Measurements from ENCODE around the gene CERT1. TPM values are rescaled to one million over a fixed set of nuclear protein-coding genes. Genes with fewer than 3 reads are reported as not detected.
"Not testable (repeated sequence)": the region's sequence is repeated elsewhere in the genome, so short reads cannot be mapped to it uniquely, and the experiment has no call there.

The CERT1 gene
- total RNA-seq, 4 donors from 2014 or later = 36.9 to 65.8 (median 43.0) TPM

DNA sequence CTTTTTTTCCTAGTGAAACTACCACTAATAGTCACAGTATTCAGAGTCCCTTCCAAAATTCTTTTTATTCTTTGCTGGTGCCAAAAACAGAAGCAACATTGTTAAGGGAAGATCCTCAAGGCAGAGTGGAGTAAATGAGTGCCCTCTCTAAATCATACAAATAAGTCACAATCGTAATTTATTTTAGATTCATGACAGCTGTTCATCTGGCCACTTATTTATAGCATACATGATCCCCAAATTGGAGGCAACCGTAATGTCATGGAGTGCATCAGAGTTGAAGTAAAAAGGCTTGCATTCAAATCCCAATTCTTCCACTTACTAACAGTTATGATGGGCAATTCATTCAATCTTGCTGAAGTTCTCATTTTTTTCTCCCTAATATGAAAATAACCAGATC, 33.7 kb upstream of the CERT1 start:
- Histone ChIP-seq H3K27ac (no peak overlapping the region), H3K36me3 (no peaks in the 10 kb centered on the region), H3K9me3 (no peaks in the 10 kb centered on the region), H3K4me3 (no peak overlapping the region), H3K4me1 (no peaks in the 10 kb centered on the region), H3K27me3 (peaks cover 0 to 3% of the 10 kb centered on the region in 2 donors)
- no peak for TF ChIP-seq POLR2A (IDR thresholded peaks at IDR 0.05)
- TF ChIP-seq, protein P1, sequence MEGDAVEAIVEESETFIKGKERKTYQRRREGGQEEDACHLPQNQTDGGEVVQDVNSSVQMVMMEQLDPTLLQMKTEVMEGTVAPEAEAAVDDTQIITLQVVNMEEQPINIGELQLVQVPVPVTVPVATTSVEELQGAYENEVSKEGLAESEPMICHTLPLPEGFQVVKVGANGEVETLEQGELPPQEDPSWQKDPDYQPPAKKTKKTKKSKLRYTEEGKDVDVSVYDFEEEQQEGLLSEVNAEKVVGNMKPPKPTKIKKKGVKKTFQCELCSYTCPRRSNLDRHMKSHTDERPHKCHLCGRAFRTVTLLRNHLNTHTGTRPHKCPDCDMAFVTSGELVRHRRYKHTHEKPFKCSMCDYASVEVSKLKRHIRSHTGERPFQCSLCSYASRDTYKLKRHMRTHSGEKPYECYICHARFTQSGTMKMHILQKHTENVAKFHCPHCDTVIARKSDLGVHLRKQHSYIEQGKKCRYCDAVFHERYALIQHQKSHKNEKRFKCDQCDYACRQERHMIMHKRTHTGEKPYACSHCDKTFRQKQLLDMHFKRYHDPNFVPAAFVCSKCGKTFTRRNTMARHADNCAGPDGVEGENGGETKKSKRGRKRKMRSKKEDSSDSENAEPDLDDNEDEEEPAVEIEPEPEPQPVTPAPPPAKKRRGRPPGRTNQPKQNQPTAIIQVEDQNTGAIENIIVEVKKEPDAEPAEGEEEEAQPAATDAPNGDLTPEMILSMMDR (IDR thresholded peaks at IDR 0.05) = no peak
- intact Hi-C loops (cut with DNase I; ENCODE audit: low total_unique reads) = no loop called here
- no peak for DNase-seq

DNA sequence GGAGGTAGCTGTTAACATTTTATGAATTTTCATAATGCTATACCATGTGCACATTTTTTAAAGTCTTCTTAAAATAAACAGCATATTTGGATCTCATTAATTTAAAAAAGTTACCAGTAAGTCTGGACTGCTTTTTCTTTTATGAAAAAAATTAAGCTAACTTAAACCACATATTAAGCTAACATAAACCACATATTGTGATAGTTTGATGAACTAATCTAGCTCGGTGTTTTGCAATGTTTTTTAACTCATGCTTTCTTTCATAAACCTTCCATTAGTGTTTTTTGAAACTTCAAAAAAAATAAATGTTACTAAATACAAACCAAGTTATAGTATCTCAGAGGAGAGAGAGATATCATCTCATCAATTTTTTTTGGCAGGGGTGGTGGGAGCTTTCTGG, 26.8 kb upstream of the CERT1 start:
- H3K4me1 ChIP-seq = no peaks in the 10 kb centered on the region
- no peaks in the 10 kb centered on the region for H3K36me3 ChIP-seq
- no peak for DNase-seq
- H3K27me3 ChIP-seq = no peaks in the 10 kb centered on the region
- intact Hi-C loops (cut with DNase I; ENCODE audit: low total_unique reads) = no loop called here
- TF ChIP-seq, protein P1 (IDR thresholded peaks at IDR 0.05) = no peak
- no peak for TF ChIP-seq POLR2A (IDR thresholded peaks at IDR 0.05)
- H3K9me3 ChIP-seq = no peaks in the 10 kb centered on the region
- no peak overlapping the region for H3K27ac ChIP-seq
- H3K4me3 ChIP-seq = no peak overlapping the region

DNA sequence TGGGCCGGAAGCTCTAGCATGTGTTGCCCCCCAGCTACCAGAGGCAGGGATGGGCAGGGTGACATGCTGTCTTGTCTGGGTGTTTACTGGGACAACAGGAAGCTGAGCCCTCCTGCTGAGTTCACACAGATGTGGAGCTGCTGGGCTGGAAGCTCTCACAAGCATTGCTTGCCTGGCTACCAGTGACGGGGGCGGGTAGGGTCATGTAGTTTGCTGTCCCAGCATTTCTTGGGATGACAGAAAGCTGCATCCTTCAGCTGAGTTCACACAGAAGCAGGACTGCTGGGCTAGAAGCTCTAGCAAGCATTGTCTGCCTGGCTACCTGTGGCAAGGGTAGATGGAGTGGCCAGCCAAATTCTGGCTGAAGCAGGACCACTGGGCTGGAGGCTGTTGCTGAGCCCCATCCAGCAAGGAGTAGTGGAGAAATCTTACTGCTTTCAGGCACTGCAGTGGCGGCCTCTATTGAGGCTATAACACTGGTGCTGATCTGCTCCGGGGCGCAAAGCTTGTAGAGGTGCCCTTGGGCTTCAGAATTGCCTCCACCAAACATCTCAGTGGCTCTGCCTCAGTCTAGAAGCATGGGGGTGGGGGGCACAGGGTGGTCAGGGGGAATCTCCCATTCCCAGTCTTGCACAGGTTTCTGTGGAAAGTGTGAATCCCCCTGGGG, 25.4 kb upstream of the CERT1 start:
- H3K36me3 ChIP-seq = no peaks in the 10 kb centered on the region
- no peak overlapping the region for H3K4me3 ChIP-seq
- H3K4me1 ChIP-seq = no peaks in the 10 kb centered on the region
- TF ChIP-seq, protein P1 (IDR thresholded peaks at IDR 0.05) = no peak
- TF ChIP-seq POLR2A (IDR thresholded peaks at IDR 0.05) = no peak
- intact Hi-C loops (cut with DNase I; ENCODE audit: low total_unique reads) = no loop called here
- no peaks in the 10 kb centered on the region for H3K9me3 ChIP-seq
- H3K27ac ChIP-seq = no peak overlapping the region
- H3K27me3 ChIP-seq = no peaks in the 10 kb centered on the region
- no peak for DNase-seq

- no peaks in the 10 kb centered on the region for H3K36me3 ChIP-seq
- no peaks in the 10 kb centered on the region for H3K4me1 ChIP-seq
- H3K4me3 ChIP-seq = no peak overlapping the region
- DNase-seq = no peak
- no peaks in the 10 kb centered on the region for H3K9me3 ChIP-seq
- H3K27ac ChIP-seq = no peak overlapping the region
- no peak for TF ChIP-seq POLR2A (IDR thresholded peaks at IDR 0.05)
- TF ChIP-seq, protein P1 (IDR thresholded peaks at IDR 0.05) = no peak
- intact Hi-C loops (cut with DNase I; ENCODE audit: low total_unique reads) = no loop called here
- H3K27me3 ChIP-seq = no peaks in the 10 kb centered on the region
Measured at GRCh38 chr5:75536147-75536546, 24.7 kb upstream of the CERT1 start.

DNA sequence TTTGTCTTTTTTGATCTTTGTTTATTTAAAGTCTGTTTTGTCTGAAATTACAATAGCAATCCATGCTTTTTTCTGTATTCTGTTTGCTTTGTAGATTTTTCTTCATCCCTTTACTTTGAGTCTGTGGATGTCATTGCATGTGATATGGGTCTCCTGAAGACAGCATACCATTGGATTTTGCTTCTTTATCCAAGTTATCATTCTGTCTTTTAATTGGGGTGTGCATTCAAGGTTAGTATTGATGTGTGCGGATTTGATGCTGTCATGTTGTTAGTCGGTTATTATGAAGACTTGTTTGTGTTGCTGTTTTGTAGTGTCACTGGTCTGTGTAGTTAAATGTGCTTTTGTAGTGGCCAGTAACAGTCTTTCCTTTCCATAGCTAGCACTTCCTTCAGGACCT, 23.3 kb upstream of the CERT1 start:
- TF ChIP-seq, protein P1 (IDR thresholded peaks at IDR 0.05) = no peak
- no peak for TF ChIP-seq POLR2A (IDR thresholded peaks at IDR 0.05)
- Histone ChIP-seq H3K4me3 (no peak overlapping the region), H3K4me1 (no peaks in the 10 kb centered on the region), H3K9me3 (no peaks in the 10 kb centered on the region), H3K36me3 (no peaks in the 10 kb centered on the region), H3K27me3 (no peaks in the 10 kb centered on the region), H3K27ac (no peak overlapping the region)
- intact Hi-C loops (cut with DNase I; ENCODE audit: low total_unique reads) = no loop called here
- no peak for DNase-seq

DNA sequence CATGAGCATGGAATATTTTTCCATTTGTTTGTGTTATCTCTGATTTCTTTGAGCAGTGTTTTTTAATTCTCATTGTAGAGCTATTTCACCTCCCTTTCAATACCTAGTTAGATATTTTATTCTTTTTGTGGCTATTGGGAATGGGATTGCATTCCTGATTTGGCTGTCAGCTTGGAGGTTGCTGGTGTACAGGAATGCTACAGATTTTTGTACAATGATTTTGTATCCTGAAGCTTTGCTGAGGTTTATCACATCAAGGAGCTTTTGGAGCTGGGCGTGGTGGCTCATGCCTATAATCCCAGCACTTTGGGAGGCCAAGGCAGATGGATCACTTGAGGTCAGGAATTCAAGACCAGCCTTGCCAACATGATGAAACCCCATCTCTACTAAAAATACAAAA, 22.3 kb upstream of the CERT1 start:
- intact Hi-C loops (cut with DNase I; ENCODE audit: low total_unique reads); H3K9me3 ChIP-seq; H3K27ac ChIP-seq; H3K4me3 ChIP-seq; H3K4me1 ChIP-seq; DNase-seq; H3K27me3 ChIP-seq; H3K36me3 ChIP-seq: not testable (repeated sequence)
